Caco-2 (cell line): ENCODE results near the gene GINS2. TPM values are rescaled to one million over a fixed set of nuclear protein-coding genes. Genes with fewer than 3 reads are reported as not detected.

ENCODE experiments used
- BruUV-seq: library from RNA; stranded (reverse); fragments of 400-500 nt; replicated peaks from 2 replicates; lab custom pipeline; 2021; lab: Mats Ljungman, UMichigan
- CTCF ChIA-PET: fragments of 300-600 bp; sonication (Branson Sonifier 250); formaldehyde crosslinking; loops from one replicate; lab custom pipeline; 2022; ENCODE audit warnings: antibody characterized with exemption; lab: Charles Lee
- POLR2A ChIA-PET: fragments of 300-600 bp; sonication (Branson Sonifier 250); formaldehyde crosslinking; loops from one replicate; lab custom pipeline; 2022; ENCODE audit warnings: antibody characterized with exemption; lab: Charles Lee
- DNase-seq, 2 experiments: peaks; one replicate each; pipeline versions ENCODE4 v3.0.0 to v3.0.0-alpha.2; 2020 to 2022
- H3K27me3 ChIP-seq: replicated peaks from 2 replicates; pipeline ENCODE4 v1.6.0; 2011; ENCODE audit warnings: low read length; ENCODE audit not compliant: control insufficient read depth, insufficient read depth
- H3K36me3 ChIP-seq: 2 replicates; pipeline ENCODE4 v1.5.1; 2011; ENCODE audit warnings: low read length; ENCODE audit not compliant: control insufficient read depth, insufficient read depth
- H3K4me1 ChIP-seq: fragments of 250-450 bp; sonication (Bioruptor Pico); 2 replicates; pipeline ENCODE4 v1.5.1; 2020; ENCODE audit warnings: mild to moderate bottlenecking
- H3K4me3 ChIP-seq: 2 replicates; pipeline ENCODE4 v1.5.1; 2011; ENCODE audit warnings: low read depth, mild to moderate bottlenecking, control low read depth, low read length
- H3K9me3 ChIP-seq: fragments of 250-450 bp; sonication (Bioruptor Pico); 2 replicates; pipeline ENCODE4 v1.5.1; 2020; ENCODE audit warnings: mild to moderate bottlenecking, moderate library complexity
- H3K27ac Mint-ChIP-seq: one replicate; pipeline ENCODE4 v1.8.0; 2022; ENCODE audit warnings: mixed read lengths; ENCODE audit not compliant: unreplicated experiment
- H3K27me3 Mint-ChIP-seq: one replicate; pipeline ENCODE4 v1.8.0; 2022; ENCODE audit warnings: mixed read lengths; ENCODE audit not compliant: insufficient read depth, unreplicated experiment
- H3K36me3 Mint-ChIP-seq: one replicate; pipeline ENCODE4 v1.8.0; 2022; ENCODE audit warnings: mild to moderate bottlenecking, mixed read lengths; ENCODE audit not compliant: insufficient read depth, unreplicated experiment
- H3K4me1 Mint-ChIP-seq: one replicate; pipeline ENCODE4 v1.8.0; 2022; ENCODE audit warnings: low read depth, mixed read lengths; ENCODE audit not compliant: unreplicated experiment
- H3K4me3 Mint-ChIP-seq: one replicate; pipeline ENCODE4 v1.8.0; 2022; ENCODE audit warnings: mild to moderate bottlenecking, moderate library complexity, mixed read lengths; ENCODE audit not compliant: unreplicated experiment
- H3K9me3 Mint-ChIP-seq: one replicate; pipeline ENCODE4 v1.8.0; 2022; ENCODE audit warnings: mixed read lengths; ENCODE audit not compliant: unreplicated experiment
- CTCF ChIP-seq, 2 experiments: fragments of 200-600 bp in 1 of 2; IDR thresholded peaks; 1 replicate in 1 of 2; 2 replicates in 1 of 2; pipeline versions ENCODE4 v1.5.1 to v1.8.0; 2011 to 2022; ENCODE audit warnings: antibody characterized with exemption in 1 of 2, control low read depth in 1 of 2, inconsistent platforms in 1 of 2, low read depth in 1 of 2, low read length in 1 of 2, mild to moderate bottlenecking in 1 of 2, moderate library complexity in 1 of 2; ENCODE audit not compliant: insufficient read depth in 1 of 2, severe bottlenecking in 1 of 2, unreplicated experiment in 1 of 2
- intact Hi-C: fragments of 100-400 bp; cut with micrococcal nuclease; formaldehyde crosslinking; loops from one replicate; pipeline ENCODE4 v1.10.0; 2022; ENCODE audit not compliant: unreplicated experiment
- total RNA-seq: library from RNA; stranded (reverse); gene quantifications from 2 replicates; pipeline ENCODE4 v1.2.3, GENCODE V29; 2022

GINS2 gene
- total RNA-seq, 1 experiment from 2014 or later: 62.9 TPM

GRCh38 chr16:85689285-85689949 is 663 bp upstream of the GINS2 start:
- CTCF ChIA-PET: interaction anchor here (0.5 to 2.7 kb wide), 14 partner anchors 14 to 154 kb away, joined by 3 to 16 read pairs (median 4); partner anchors contain the start of gene GSE1
- no peaks in the 10 kb centered on the region for H3K27me3 Mint-ChIP-seq
- Histone ChIP-seq H3K36me3 (peaks cover 3% of the 10 kb centered on the region; the same call in 1 of the 2 replicates), H3K9me3 (no peaks in the 10 kb centered on the region), H3K4me3 (peak overlapping the region; percentile 58), H3K4me1 (peaks cover 32% of the 10 kb centered on the region), H3K27me3 (no peaks in the 10 kb centered on the region)
- BruUV-seq: no TSS peak
- H3K36me3 Mint-ChIP-seq: peaks cover 36% of the 10 kb centered on the region
- peaks cover 15% of the 10 kb centered on the region for H3K4me1 Mint-ChIP-seq
- H3K4me3 Mint-ChIP-seq: peak overlapping the region; percentile 79
- TF ChIP-seq CTCF (IDR thresholded peaks at IDR 0.05; ENCODE audit: insufficient read depth in 1 of 2, low read depth in 1 of 2, low read length in 1 of 2, severe bottlenecking in 1 of 2, unreplicated experiment in 1 of 2): peak; percentile 12 to 45
- POLR2A ChIA-PET: interaction anchor here (0.5 to 1.1 kb wide), 4 partner anchors 76 to 138 kb away, joined by 3 to 7 read pairs (median 4); partner anchors contain the start of gene GSE1
- DNase-seq: peak; percentile 78 to 80
- intact Hi-C loops: loop anchor here (1.0 to 5.0 kb wide), 2 partner anchors 14 to 208 kb away; partner anchors contain the start of gene IRF8
- H3K27ac Mint-ChIP-seq: no peak overlapping the region
- no peaks in the 10 kb centered on the region for H3K9me3 Mint-ChIP-seq

- no peaks in the 10 kb centered on the region for H3K27me3 Mint-ChIP-seq
- Histone ChIP-seq H3K27me3 (no peaks in the 10 kb centered on the region), H3K9me3 (no peaks in the 10 kb centered on the region), H3K4me3 (peak overlapping the region; percentile 96), H3K4me1 (peaks cover 32% of the 10 kb centered on the region), H3K36me3 (peaks cover 3% of the 10 kb centered on the region; the same call in 1 of the 2 replicates)
- no peaks in the 10 kb centered on the region for H3K9me3 Mint-ChIP-seq
- peaks cover 24% of the 10 kb centered on the region for H3K4me1 Mint-ChIP-seq
- H3K36me3 Mint-ChIP-seq: peaks cover 49% of the 10 kb centered on the region
- ChIA-PET POLR2A (interaction anchor here (1.1 kb wide), 1 partner anchor 9 kb away, joined by 3 read pairs; no protein-coding TSS in a partner anchor), CTCF (interaction anchor here (0.9 to 2.7 kb wide), 3 partner anchors 12 to 37 kb away, joined by 3 to 16 read pairs (median 5); no protein-coding TSS in a partner anchor)
- H3K4me3 Mint-ChIP-seq: peak overlapping the region; percentile 79
- no TSS peak for BruUV-seq
- intact Hi-C loops: loop anchor here (5.0 kb wide), 1 partner anchor 209 kb away; the partner anchor contains the start of gene IRF8
- peak overlapping the region; percentile 66 for H3K27ac Mint-ChIP-seq
- DNase-seq: no peak
- no peak for TF ChIP-seq CTCF (IDR thresholded peaks at IDR 0.05; ENCODE audit: insufficient read depth in 1 of 2, low read depth in 1 of 2, low read length in 1 of 2, severe bottlenecking in 1 of 2, unreplicated experiment in 1 of 2)
Observed at GRCh38 chr16:85687651-85688471, 893 bp downstream of the GINS2 start.
